Ureter (tissue), 1 donor: ENCODE data around the gene RAI1. TPM values are rescaled to one million over a fixed set of nuclear protein-coding genes. Genes with fewer than 3 reads are reported as not detected.
A peak's percentile ranks its signal among the peaks of the same experiment; 100 is the strongest.

Source experiments
- DNase-seq: peaks from one replicate; pipeline ENCODE4 v3.0.0-alpha.2; 2020; ENCODE audit warnings: low spot score
- total RNA-seq: library from RNA; stranded (reverse); gene quantifications from one replicate; pipeline ENCODE4 v1.2.4, GENCODE V29; 2023
- donor health status: DM: yes; HTN: yes; CAD: no.

The RAI1 gene
- total RNA-seq, 1 donor from 2014 or later = 117 TPM

DNA sequence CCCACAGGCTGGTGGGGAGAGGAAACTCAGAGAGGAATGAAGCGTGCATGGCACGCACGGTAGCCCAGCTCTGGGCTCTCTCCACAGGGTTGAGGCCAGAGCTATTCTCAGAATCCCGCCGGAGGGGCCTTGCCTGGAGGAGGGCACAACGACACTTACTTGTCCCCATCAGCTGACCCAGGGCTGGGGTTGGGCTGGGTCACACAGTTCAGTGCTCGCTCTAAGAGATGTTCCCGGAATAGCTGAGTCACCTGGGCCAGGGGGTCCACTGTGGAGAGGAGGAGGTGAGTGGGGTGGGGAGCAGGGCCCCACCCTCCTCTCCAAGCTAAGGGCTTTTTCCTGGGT is 133.8 kb downstream of the RAI1 start:
- DNase-seq = no peak

DNA sequence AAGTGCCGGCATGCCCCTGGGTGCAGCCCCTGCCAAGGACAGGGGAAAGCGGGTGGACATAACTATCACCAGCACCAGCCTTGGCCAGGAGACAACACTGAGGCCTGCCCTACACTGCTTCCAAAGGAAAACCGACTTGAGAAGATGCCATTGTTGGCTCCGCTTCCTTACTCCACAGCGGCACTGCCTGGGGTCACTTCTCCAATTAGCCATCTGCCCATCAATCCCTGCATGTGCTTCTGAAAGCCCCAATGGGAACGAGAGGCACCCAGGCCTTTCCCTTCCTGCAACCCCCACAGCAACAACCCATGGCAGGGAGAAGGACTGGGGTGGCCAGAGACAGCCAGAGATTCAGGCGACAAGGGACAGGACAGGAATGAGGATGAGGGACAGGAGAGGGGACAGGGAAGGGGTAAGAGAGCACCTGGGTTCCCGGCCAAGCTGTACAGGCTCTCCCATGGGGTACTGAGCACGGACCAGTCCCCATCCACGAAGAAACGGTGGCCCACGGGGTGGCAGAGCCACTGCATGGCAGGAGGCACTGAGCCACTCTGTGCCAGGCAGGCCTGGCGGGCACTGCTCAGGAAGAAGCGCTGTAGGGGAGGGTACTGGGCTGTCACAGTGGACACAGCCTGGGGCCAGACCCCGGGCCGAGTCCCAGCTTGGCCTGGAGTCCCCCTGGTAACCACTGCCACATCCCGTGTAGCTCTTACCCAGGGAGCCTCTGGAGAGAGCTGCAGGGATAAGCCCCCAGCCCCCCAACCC is 134.4 kb downstream of the RAI1 start:
- no peak for DNase-seq

DNA sequence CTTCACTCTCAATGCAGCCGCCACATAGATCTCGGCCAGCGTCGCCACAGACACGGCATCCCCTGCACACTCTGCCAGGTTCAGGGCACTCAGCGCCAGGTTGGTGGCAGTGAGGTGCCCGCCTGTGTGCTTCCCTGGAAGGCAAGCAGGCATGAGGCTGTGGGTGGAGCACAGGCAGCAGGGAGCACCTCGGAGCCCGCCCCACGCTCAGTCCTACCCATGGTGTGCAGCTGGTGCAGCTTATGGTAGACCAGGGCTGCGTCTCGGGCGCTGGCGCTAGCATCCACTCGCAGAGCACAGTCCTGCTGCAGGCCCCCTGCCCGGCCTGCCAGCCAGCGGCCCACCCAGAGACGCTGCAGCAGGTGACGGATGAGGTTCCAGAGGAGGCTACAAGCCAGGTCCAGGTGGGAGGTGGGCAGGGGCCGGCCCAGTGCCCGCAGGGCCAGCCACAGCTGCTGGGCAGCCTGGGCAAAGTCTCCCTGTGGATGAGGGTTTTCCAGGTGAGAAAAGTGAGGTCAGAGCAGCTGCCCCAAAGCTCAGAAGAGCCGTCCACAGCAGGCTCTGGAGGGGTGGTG is 135.1 kb downstream of the RAI1 start:
- DNase-seq = no peak

DNA sequence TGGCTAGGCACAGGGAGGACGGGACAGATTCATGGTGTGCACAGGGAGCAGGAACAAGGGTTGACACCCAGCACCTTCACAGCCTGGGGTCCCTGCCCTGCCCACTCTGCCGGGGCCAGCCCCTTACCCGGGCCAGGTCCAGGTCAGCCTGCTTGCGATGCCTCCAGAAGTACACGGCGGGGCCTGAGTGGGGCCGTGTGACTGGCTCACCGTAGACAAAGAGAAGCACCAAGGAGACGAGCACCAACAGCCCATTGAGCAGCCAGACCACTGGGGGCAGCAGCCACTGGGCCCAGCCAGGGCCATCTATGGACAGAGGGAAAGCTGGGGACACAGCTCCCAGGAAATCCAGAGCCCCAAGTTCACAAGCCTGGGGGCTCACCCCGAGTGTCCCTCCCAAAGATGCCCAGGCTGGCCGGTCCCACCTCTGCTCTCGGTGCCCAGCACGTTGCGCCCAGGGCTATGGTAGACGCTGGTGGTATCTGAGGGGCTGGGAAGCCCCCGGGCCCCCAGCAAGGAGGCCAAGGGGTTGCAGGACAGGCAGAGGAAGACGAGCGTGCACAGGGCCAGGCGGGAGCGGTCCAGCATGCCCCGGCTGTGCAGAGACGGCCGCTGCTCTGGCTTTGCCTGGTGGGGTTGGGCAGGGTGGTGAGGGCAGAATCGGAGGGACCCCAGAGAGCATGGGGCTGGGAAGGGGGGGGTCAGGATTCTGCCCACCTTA is 135.7 kb downstream of the RAI1 start:
- DNase-seq = no peak

DNA sequence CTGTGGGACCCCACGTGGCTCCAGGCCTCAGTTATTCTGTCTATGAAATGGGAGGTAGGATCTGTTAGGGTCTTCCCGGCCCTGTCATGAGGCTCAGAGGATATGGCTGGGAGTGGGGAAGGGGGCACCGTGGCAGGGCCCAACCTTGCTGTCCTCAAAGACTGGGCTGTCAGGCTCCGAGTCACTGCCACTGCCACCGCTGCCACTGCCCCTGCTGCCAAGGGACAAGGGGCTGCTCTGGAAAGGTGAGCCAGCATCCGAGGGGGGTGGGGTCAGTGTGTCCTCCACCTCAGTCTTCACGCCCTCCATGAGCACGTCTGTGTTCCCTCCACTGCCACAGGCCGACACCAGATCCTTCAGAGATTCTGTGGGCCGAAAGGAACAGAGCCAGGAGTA is 136.3 kb downstream of the RAI1 start:
- DNase-seq = no peak

DNA sequence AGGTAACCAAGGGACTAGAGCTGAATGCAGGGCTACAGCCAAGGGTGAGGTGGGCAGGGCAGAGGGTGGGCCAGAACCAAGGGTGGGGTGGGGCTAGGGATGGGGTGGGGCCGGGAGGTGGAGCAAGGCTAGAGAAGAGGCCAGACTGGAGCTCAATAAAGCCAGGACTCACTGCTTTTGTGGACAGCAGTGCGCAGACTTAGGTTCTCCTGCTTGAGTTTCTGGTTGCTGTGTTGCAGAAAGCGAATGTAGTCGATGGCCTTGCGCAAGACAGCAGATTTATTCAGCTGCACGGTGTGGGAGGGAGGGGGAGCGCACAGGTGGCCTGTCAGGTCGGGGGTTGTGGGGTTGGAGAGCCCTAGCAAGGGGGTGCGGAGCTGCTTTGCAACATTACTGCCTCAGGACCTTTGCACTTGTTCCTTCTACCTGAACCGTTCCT is 136.8 kb downstream of the RAI1 start:
- DNase-seq = no peak

DNA sequence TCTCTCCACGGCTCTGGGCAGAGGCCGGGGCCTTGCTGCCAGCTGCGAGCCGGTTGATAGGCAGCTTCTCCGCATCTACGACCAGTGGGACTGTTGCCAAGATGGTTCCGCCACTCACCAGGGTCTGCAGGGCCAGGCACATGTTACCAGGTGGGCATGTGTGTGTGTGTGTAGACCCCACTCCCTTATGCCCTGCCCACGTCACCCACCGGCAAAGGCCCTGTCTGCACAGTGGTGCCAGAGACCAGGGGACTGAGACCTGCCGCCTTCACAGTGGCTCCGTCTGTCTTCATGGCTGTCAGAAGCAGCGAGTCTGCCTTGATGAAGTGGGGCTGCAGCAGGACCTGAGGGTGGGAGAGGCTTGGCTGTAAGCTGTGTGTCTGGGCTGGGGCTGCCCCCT is 137.9 kb downstream of the RAI1 start:
- no peak for DNase-seq

DNA sequence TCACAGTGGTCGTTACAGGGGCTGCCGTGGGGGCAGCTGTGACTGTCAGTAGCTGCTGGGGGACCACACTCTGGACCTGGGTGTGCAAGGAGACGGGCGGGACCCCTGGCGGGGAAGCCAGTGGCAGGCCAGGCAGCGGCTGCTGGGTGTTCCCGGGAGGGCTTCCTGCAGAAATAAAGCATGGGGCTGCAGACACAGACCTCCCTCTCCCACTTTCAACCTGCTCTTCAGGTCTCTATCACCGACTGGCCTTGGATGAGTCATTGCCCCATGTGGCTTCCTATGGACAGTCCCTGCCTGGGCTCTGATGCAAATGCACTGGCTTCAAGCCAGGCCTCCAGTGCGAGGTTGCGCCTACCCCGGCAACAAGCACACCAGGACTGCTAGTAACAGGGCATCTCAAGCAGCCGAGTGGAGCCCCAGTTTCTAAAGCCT is 138.3 kb downstream of the RAI1 start:
- DNase-seq = peak; percentile 83

DNA sequence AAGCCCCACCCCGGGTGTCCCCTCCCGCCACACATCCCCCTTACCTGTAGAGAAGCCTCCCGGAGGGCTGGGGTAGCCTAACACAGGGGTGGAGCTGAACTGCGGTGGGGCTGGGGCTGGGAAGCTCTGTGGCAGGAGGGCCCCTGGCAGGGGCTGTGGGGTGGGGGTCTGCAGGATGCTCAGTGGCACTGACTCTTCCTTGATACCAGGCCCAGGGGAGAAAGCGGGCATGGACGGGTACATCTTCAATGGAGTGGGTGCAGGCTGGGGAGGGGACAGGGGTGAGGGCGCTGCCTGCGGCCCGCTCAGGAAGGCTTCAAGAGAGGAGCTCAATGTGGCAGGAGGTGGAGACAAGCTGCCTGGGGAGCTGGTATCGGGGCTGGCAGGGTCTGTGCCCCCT is 138.8 kb downstream of the RAI1 start:
- no peak for DNase-seq

DNA sequence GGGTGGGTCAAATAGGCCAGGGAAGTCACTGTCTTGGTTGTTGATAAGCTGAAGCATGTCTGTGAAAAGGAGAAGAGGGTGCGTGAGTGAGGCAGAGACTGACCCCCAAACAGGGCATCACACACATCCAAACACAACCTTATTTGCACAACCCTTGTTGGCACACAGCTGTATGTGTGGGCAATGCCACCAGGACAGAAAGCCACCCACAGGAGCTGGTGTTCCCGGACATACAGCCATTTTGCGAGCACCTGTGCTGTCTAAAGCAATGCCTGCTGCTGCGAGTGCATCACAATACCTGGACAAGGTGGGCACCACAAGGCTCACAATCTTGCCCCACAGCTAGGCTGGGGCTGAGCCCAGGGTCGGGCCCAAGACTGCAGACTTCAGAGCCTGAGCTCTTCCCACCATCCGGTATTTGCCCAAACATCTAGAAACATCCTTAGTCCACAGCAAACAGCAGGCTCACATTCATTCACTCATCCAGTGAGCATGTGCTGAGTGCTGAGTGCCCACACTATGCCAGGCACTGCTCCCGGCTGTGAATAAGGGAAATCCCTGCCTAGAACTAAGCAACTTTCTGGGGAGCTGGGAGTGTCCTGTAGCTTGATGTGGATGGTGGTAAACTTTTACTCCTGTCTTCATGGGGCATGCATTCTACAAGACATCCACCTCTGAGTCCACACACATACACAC is 139.4 kb downstream of the RAI1 start:
- DNase-seq = no peak

DNA sequence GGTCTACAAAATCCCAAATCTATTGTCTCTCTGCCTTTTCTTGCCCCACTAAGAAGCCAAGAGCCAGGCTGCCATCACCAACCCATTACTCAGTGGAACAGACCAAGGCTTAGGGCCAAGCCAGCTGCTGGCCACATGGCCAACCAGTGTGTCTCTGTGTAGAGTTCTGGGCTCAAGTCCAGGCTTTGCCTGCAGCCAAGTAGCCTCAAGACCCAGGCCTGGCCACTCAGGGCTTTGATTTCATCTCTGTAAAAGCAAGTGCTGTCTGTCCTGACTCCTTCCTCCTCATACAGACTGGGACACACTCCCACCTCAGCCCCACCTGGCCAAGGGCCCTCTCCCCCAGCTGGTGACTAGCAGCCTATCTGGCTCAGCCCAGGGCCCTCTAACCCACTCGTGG is 140.9 kb downstream of the RAI1 start:
- no peak for DNase-seq

DNA sequence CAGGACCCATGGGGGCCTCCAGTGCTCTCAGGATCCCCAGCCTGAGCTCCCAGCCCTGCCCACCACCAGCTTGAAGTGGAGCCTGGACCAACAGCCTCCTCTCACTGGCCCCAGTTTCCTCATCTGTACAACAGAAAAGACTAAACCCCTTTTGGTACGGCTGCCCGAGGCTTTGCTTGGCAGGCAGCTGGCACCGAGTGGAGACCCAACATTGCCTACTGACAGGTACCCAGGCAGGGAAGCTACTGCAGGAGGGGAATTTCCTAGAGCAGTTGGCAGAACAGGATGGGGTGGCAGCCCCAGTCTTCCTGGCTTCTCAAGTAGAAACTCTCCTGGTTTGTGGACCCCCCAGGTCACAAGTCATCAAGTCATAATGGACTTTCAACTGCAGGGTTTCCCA is 141.4 kb downstream of the RAI1 start:
- no peak for DNase-seq

DNA sequence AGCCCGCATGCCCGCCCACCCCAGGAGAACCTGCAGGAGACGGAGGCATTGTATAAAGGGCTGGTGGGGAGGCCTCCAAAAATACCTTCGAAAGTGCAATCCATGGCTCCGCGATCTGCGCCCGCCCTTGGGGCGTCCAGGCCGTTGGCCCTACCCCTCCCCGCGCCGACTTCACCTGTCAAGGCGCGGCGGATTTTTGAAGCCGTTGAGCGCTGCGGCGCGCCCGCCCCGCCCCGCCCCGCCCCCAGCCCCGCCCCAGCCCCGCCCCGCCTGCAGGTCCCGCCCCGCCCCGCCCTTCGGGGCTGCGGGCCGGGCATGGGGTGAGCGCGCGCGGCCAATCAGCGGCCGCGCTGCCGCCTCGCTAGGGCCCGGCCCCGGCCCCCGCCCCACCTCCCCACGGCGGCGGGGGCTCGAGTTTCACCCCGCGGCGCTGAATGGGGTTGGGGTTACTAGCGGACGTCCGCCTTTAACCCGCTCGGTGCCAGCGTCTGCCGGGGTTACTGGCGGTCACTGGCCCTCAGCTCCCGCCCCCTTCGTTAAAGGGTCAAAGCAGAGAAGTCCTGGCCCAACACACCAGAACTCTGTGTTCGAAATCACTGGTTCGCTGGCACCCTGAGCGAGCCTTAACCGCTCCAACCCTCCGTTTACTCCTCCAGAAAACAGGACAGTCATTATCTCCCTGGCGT is 142.3 kb downstream of the RAI1 start:
- peak; percentile 90 for DNase-seq

DNA sequence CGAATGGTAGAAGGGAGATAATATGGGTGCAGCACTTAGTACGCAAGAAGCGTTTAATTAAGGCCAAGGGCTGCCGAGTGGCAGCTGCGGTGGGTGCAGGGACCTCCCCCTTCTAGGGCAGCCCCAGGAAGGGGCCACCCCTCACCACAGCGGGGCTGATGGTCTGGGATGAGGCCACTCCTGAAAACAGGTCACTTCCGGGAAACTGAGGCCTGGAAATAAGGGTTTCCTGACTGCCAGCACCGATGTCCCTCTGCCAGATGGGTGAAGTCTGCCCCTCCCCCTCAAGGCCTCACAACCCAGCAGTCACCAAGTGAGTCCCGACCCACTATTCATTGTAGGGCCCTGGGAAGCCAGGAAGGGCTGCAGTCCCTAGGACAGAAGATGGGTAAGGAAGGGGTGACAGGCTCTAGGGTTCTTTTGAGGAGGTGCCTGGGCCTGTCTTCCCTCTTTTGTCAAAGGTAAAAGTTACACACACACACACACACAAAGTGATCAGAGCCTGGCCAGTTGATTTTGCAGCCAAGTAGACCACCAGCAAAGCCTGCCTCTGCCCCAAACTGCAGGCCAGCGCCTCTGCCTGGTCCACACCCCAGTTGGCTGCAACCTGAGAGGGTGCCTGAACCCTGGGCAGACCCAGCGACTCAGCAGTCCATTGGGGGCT is 143.0 kb downstream of the RAI1 start:
- no peak for DNase-seq

DNA sequence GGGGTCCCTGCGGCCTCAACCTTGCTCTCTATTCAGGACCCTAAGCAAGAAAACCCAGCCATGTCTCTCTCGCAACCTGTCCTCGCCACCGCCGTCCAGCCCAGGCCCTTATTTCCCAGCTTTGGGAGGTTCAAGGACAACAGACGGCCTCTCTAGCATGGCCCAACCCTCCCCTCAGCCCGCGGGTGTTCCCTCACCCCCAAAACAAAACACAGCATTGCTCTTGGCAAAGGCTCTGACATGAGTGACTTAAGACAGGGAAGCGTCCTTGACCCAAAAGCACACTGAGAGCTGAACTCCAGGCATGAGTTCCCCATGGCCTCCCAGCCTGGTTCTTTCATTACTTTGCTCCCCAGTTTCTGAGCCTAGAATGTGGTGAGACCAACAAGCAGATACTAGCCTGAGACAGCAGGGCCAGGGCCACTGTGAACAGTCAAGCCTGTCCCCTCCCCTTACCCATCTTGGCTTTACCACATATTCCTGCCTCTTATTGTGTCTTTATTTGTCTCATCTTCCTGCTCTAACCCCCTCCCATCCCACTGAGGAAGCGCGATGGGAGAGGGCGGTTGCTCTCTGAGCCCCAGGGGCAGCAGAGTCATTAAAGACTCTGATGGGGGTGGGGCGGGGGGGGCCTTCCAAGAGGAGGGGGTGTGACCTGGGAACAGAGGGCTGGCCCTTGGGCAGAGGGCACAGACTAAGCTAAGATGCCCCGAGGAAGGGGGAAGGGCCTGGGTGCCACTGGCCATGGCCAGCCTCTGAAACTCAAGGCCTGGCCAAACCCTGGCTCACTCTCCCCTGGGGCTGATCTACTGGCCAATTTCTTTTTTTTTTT is 143.7 kb downstream of the RAI1 start:
- DNase-seq = no peak

DNA sequence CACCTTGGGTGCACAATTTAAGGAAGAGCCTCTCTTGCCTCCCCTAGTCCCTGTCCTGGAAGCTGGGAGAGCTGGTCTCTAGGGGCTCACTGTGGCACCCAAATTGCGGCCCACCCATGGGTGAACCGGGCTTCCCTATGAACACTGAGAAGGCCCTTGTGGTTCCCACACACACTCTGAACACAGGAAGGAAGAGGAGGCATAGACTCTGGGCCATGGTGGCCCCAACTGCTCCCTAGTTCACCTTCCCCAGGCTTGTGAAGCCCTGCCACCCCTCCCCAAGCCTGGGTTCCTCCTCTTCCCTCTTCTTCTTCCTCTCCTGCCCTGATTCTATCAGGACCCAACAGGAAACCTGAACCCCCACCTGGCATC is 145.1 kb downstream of the RAI1 start:
- no peak for DNase-seq

DNA sequence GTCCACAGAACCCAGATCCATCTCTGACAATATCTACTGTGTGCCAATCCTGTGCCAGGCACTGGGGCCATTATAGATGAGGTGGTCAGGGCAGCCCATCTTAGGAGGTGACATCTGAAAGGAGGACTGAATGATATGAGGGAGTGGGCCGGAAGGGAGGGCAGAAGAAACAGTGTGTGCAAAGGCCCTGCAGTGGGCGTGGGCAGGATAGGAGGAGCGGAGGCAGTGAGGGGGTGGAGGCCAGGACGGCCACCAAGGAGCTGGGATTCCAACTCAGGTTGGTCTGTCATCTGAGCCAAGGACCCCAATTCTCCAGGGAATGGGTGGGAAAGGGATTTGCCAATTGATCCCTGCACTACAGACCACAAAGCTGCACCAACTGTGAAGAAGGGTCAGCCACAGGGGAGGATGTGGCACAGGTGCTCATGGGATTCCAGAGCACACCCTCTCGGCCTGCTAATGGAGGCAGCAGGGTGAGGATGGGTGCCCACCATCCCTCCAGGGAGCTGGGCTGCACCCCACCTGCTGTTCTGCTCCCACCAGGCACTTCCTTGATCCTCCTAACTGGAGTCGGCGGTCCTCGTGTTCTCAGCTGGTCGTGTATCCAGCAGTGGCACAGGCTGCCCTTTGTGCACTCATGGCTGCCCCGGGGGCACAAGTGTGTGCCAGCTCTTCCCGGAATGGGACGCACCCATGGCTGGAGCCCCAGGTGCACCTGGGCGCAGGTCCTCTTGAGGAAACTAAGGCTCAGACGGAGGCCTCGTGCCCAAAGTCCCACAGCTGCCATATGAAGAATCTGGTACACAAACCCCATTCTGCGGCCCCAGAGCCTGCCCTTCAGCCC is 145.9 kb downstream of the RAI1 start:
- DNase-seq = no peak

DNA sequence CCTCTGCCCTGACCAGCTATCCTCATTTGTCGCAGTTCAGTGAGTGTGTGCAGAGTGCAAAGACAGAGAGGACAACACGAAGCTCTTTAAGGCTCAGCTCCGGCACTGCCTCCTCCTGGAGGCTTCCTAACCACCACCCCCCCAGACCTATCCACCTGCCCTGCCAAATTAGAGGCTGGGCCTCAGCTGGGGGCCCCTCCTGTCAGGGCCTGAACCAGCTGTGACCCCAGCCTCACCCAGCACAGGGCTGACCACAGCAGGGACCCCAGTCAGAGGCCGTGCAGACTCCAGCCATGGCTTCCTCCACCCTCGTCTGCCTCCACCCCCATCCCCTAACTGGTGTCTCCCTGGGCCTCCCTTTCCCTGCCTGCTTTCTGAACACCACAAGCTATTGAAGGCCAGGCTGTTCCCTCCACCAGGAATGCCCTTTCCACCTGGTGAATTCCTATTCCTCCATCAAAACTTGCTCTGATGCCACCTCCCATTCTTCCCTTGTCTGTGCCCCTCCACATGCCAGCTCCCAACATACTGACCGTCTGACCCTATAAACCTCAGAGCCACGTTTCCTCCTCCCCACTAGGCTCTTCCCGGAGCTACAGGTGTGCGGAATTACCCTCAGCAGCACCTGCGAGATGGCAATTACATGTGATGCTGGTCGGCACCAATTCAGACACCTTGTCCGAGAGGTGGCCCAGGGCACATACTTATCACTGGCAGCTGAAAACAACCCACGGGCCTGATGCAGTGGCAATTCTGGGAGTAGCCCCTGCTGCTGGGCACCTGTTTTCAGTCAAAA is 146.8 kb downstream of the RAI1 start:
- DNase-seq = no peak

DNA sequence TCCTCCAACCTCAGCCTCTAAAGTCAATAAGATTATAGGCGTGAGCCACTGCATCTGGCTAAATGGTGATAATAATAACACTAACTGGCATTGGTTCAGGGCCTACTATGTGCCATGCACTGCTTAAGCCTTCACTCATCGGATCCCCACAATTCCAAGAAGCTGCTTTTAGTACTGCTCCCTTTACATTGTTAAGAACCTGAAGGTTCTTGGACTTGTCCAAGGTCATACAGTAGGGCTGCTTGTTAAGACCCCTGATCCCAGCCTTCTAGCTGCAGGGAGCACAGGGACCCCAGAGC is 149.0 kb downstream of the RAI1 start:
- no peak for DNase-seq
